ENCODE measurements around the gene SENP3. TPM values are rescaled to one million over a fixed set of nuclear protein-coding genes. Genes with fewer than 3 reads are reported as not detected.

The SENP3 gene
- 30.7 TPM for total RNA-seq
- polyA plus RNA-seq = 10 to 100 TPM; 10.1 to 16.1 (median 11.8) TPM

DNA sequence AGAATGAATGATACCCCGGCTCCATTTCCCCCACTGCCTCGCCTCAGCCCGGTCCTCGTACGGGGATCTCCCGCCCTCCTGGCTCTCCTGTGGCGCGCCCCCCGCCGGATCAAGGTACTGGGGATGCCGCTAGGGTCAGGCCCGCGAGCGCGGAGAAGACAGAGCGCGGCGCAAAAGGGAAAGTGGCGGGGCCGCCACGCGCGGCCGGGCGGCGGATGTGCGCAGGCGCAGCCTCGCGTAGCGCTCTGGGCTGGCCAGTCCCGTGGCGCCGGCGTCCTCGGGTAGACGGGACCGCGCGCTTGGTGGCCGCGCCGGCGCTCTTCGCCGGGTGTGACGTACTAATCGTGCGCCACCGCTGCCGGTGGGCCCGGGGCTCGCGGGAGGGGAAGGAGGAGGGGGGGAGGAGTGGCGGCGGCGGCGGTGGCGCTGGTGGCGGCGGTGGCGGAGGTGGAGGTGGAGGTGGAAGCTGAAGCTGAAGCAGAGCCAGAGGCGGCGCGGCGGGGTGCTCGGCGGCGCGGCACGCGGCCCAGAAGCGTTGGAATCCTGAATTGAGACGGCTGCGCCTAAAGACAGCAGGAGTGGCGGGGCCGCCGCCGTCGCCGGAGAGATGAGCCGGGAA is at the start of gene SENP3:
Gene SENP3 (plus strand): TSS at position 331 of the 619 bp plus-strand sequence. CDS start 1,158 bp downstream, outside the sequence.
- peak within 1 kb of the TSS; percentile 93 to 98 (median 95) for H3K27ac Mint-ChIP-seq
- ATAC-seq (ENCODE audit: low read depth in 2 of 2) (peak; percentile 82 to 83), DNase-seq (peak; percentile 90 to 93 (median 91))
- peaks cover 9% of the 10 kb centered on the region for H3K36me3 Mint-ChIP-seq
- peaks cover 15% of the 10 kb centered on the region for H3K36me3 ChIP-seq (ENCODE audit: control insufficient read depth, insufficient read depth, low read length)
- peak within 1 kb of the TSS; percentile 94 to 98 (median 96) for H3K4me3 Mint-ChIP-seq
- H3K27ac ChIP-seq (ENCODE audit: insufficient read depth, low read length, poor library complexity, severe bottlenecking) = peak within 1 kb of the TSS; percentile 97
- H3K27me3 ChIP-seq (ENCODE audit: control insufficient read depth, insufficient read depth, low read length) = no peaks in the 10 kb centered on the region
- no peaks in the 10 kb centered on the region for H3K9me3 ChIP-seq (ENCODE audit: control insufficient read depth in 2 of 2, low read length in 2 of 2)
- H3K4me1 ChIP-seq (ENCODE audit: control insufficient read depth, insufficient read depth, low read length, poor library complexity, severe bottlenecking) = peaks cover 40% of the 10 kb centered on the region
- no peaks in the 10 kb centered on the region for H3K9me3 Mint-ChIP-seq
- H3K4me1 Mint-ChIP-seq = peaks cover 16 to 46% (median 17%) of the 10 kb centered on the region in 4 donors
- peak within 1 kb of the TSS; percentile 86 for H3K4me3 ChIP-seq (ENCODE audit: low read depth, low read length)
- peaks cover 7% of the 10 kb centered on the region for H3K27me3 Mint-ChIP-seq

DNA sequence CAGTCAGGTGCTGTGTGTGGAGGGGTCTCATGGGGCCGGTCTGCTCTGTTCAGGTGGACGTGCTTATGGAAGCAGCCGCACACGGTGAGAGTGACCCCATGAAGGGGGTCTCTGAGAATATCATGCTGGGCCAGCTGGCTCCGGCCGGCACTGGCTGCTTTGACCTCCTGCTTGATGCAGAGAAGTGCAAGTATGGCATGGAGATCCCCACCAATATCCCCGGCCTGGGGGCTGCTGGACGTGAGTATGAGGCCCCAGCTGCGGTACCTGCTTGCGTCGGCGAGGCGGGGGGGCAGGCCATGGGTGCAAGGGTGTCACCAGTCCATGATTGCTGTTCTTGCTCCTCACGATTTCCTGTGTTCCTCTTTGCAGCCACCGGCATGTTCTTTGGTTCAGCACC is 49.6 kb upstream of the SENP3 start:
- H3K27me3 ChIP-seq (ENCODE audit: control insufficient read depth, insufficient read depth, low read length) = no peaks in the 10 kb centered on the region
- Mint-ChIP-seq H3K4me3 (no peak overlapping the region), H3K36me3 (peaks cover 27% of the 10 kb centered on the region), H3K9me3 (no peaks in the 10 kb centered on the region), H3K4me1 (peaks cover 0 to 5% (median 0%) of the 10 kb centered on the region in 4 donors), H3K27ac (no peak overlapping the region), H3K27me3 (no peaks in the 10 kb centered on the region)
- no peak for ATAC-seq (ENCODE audit: low read depth in 2 of 2)
- no peak overlapping the region for H3K27ac ChIP-seq (ENCODE audit: insufficient read depth, low read length, poor library complexity, severe bottlenecking)
- H3K36me3 ChIP-seq (ENCODE audit: control insufficient read depth, insufficient read depth, low read length) = peaks cover 71% of the 10 kb centered on the region
- no peaks in the 10 kb centered on the region for H3K9me3 ChIP-seq (ENCODE audit: control insufficient read depth in 2 of 2, low read length in 2 of 2)
- DNase-seq = no peak
- H3K4me3 ChIP-seq (ENCODE audit: low read depth, low read length) = no peak overlapping the region
- no peaks in the 10 kb centered on the region for H3K4me1 ChIP-seq (ENCODE audit: control insufficient read depth, insufficient read depth, low read length, poor library complexity, severe bottlenecking)

- H3K9me3 ChIP-seq (ENCODE audit: control insufficient read depth in 2 of 2, low read length in 2 of 2) = no peaks in the 10 kb centered on the region
- ATAC-seq (ENCODE audit: low read depth in 2 of 2) = no peak
- peaks cover 0 to 5% (median 0%) of the 10 kb centered on the region in 4 donors for H3K4me1 Mint-ChIP-seq
- H3K4me3 Mint-ChIP-seq = no peak overlapping the region
- H3K27ac Mint-ChIP-seq = no peak overlapping the region
- no peak for DNase-seq
- H3K4me3 ChIP-seq (ENCODE audit: low read depth, low read length) = no peak overlapping the region
- H3K27me3 Mint-ChIP-seq = no peaks in the 10 kb centered on the region
- H3K36me3 Mint-ChIP-seq = peaks cover 27% of the 10 kb centered on the region
- no peaks in the 10 kb centered on the region for H3K4me1 ChIP-seq (ENCODE audit: control insufficient read depth, insufficient read depth, low read length, poor library complexity, severe bottlenecking)
- no peak overlapping the region for H3K27ac ChIP-seq (ENCODE audit: insufficient read depth, low read length, poor library complexity, severe bottlenecking)
- H3K9me3 Mint-ChIP-seq = no peaks in the 10 kb centered on the region
- peaks cover 65% of the 10 kb centered on the region for H3K36me3 ChIP-seq (ENCODE audit: control insufficient read depth, insufficient read depth, low read length)
- H3K27me3 ChIP-seq (ENCODE audit: control insufficient read depth, insufficient read depth, low read length) = no peaks in the 10 kb centered on the region
These were observed 48.7 kb upstream of the SENP3 start for GRCh38 chr17:7512824-7513540.

DNA sequence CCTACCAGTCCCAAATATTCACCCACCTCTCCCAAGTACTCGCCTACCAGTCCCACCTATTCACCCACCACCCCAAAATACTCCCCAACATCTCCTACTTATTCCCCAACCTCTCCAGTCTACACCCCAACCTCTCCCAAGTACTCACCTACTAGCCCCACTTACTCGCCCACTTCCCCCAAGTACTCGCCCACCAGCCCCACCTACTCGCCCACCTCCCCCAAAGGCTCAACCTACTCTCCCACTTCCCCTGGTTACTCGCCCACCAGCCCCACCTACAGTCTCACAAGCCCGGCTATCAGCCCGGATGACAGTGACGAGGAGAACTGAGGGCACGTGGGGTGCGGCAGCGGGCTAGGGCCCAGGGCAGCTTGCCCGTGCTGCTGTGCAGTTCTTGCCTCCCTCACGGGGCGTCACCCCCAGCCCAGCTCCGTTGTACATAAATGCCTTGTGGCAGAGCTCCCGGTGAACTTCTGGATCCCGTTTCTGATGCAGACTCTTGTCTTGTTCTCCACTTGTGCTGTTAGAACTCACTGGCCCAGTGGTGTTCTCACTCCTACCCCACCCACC is 47.8 kb upstream of the SENP3 start:
- Histone ChIP-seq H3K36me3 (ENCODE audit: control insufficient read depth, insufficient read depth, low read length) (peaks cover 56% of the 10 kb centered on the region), H3K4me3 (ENCODE audit: low read depth, low read length) (no peak overlapping the region)
- H3K27me3 Mint-ChIP-seq = no peaks in the 10 kb centered on the region

GRCh38 chr17:7515911-7516610 is 45.7 kb upstream of the SENP3 start:
- H3K27me3 Mint-ChIP-seq = no peaks in the 10 kb centered on the region
- no peak overlapping the region for H3K27ac ChIP-seq (ENCODE audit: insufficient read depth, low read length, poor library complexity, severe bottlenecking)
- H3K4me1 ChIP-seq (ENCODE audit: control insufficient read depth, insufficient read depth, low read length, poor library complexity, severe bottlenecking) = no peaks in the 10 kb centered on the region
- H3K4me1 Mint-ChIP-seq = peaks cover 0 to 5% (median 0%) of the 10 kb centered on the region in 4 donors
- no peak overlapping the region for H3K4me3 Mint-ChIP-seq
- no peak overlapping the region for H3K27ac Mint-ChIP-seq
- peaks cover 35% of the 10 kb centered on the region for H3K36me3 ChIP-seq (ENCODE audit: control insufficient read depth, insufficient read depth, low read length)
- H3K9me3 ChIP-seq (ENCODE audit: control insufficient read depth in 2 of 2, low read length in 2 of 2) = no peaks in the 10 kb centered on the region
- H3K27me3 ChIP-seq (ENCODE audit: control insufficient read depth, insufficient read depth, low read length) = no peaks in the 10 kb centered on the region
- peaks cover 8% of the 10 kb centered on the region for H3K36me3 Mint-ChIP-seq
- no peaks in the 10 kb centered on the region for H3K9me3 Mint-ChIP-seq
- DNase-seq = no peak
- H3K4me3 ChIP-seq (ENCODE audit: low read depth, low read length) = no peak overlapping the region
- no peak for ATAC-seq (ENCODE audit: low read depth in 2 of 2)

More for the DNA sequence above, 47.8 kb upstream of the SENP3 start:
- no peaks in the 10 kb centered on the region for H3K9me3 Mint-ChIP-seq
- Histone ChIP-seq H3K9me3 (ENCODE audit: control insufficient read depth in 2 of 2, low read length in 2 of 2) (no peaks in the 10 kb centered on the region), H3K27ac (ENCODE audit: insufficient read depth, low read length, poor library complexity, severe bottlenecking) (no peak overlapping the region), H3K4me1 (ENCODE audit: control insufficient read depth, insufficient read depth, low read length, poor library complexity, severe bottlenecking) (no peaks in the 10 kb centered on the region), H3K27me3 (ENCODE audit: control insufficient read depth, insufficient read depth, low read length) (no peaks in the 10 kb centered on the region)
- no peak overlapping the region for H3K4me3 Mint-ChIP-seq
- no peak overlapping the region for H3K27ac Mint-ChIP-seq
- ATAC-seq (ENCODE audit: low read depth in 2 of 2) = no peak
- no peak for DNase-seq
- peaks cover 20% of the 10 kb centered on the region for H3K36me3 Mint-ChIP-seq
- peaks cover 0 to 5% (median 0%) of the 10 kb centered on the region in 4 donors for H3K4me1 Mint-ChIP-seq

DNA sequence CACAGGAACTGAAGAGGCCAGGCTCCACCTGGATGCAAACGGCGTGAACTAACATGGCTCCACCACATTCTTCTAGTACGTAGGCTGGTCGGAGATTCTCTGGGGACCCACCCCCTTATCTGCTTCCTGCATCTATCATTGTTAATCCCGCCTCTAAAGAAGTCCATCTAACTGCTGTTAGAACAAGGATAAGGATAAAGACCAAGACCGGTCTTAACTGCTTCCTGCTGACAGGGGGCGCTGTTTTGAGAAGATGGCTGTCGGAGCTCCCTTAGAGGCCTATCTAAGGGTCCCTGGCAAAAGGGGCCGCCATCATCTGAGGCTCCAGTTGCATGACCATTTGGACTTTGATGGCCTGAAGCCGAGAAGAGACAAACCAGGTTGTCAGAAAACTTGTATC is 38.7 kb upstream of the SENP3 start:
- no peaks in the 10 kb centered on the region for H3K27me3 Mint-ChIP-seq
- DNase-seq (peak; percentile 28 to 62 (median 52)), ATAC-seq (ENCODE audit: low read depth in 2 of 2) (peak in 1 of 2 donors; percentile 46)
- H3K4me3 Mint-ChIP-seq = no peak overlapping the region
- H3K27ac ChIP-seq (ENCODE audit: insufficient read depth, low read length, poor library complexity, severe bottlenecking) = no peak overlapping the region
- H3K4me1 Mint-ChIP-seq = peaks cover 0 to 4% (median 1%) of the 10 kb centered on the region in 4 donors
- no peaks in the 10 kb centered on the region for H3K36me3 Mint-ChIP-seq
- H3K36me3 ChIP-seq (ENCODE audit: control insufficient read depth, insufficient read depth, low read length) = no peaks in the 10 kb centered on the region
- H3K4me3 ChIP-seq (ENCODE audit: low read depth, low read length) = no peak overlapping the region
- H3K27ac Mint-ChIP-seq = peak overlapping the region in 1 of 3 donors; percentile 51
- H3K27me3 ChIP-seq (ENCODE audit: control insufficient read depth, insufficient read depth, low read length) = no peaks in the 10 kb centered on the region
- H3K9me3 Mint-ChIP-seq = peaks cover 0 to 4% (median 0%) of the 10 kb centered on the region in 7 donors
- no peaks in the 10 kb centered on the region for H3K9me3 ChIP-seq (ENCODE audit: control insufficient read depth in 2 of 2, low read length in 2 of 2)
- H3K4me1 ChIP-seq (ENCODE audit: control insufficient read depth, insufficient read depth, low read length, poor library complexity, severe bottlenecking) = no peaks in the 10 kb centered on the region

- Mint-ChIP-seq H3K9me3 (peaks cover 0 to 14% (median 1%) of the 10 kb centered on the region in 7 donors), H3K4me1 (no peaks in the 10 kb centered on the region), H3K36me3 (no peaks in the 10 kb centered on the region), H3K27me3 (peaks cover 5% of the 10 kb centered on the region), H3K27ac (no peak overlapping the region), H3K4me3 (no peak overlapping the region)
- H3K9me3 ChIP-seq (ENCODE audit: control insufficient read depth in 2 of 2, low read length in 2 of 2) = peaks cover 0 to 8% of the 10 kb centered on the region in 2 experiments
- no peak for DNase-seq
- ATAC-seq (ENCODE audit: low read depth in 2 of 2) = no peak
- no peaks in the 10 kb centered on the region for H3K36me3 ChIP-seq (ENCODE audit: control insufficient read depth, insufficient read depth, low read length)
- no peak overlapping the region for H3K4me3 ChIP-seq (ENCODE audit: low read depth, low read length)
- no peak overlapping the region for H3K27ac ChIP-seq (ENCODE audit: insufficient read depth, low read length, poor library complexity, severe bottlenecking)
- H3K27me3 ChIP-seq (ENCODE audit: control insufficient read depth, insufficient read depth, low read length) = no peaks in the 10 kb centered on the region
- no peaks in the 10 kb centered on the region for H3K4me1 ChIP-seq (ENCODE audit: control insufficient read depth, insufficient read depth, low read length, poor library complexity, severe bottlenecking)
These were observed 32.9 kb upstream of the SENP3 start for GRCh38 chr17:7528842-7529241.

Data from CD4-positive, CD25-positive, alpha-beta regulatory T cell (primary cell).